Upper lobe of left lung (tissue), 4 donors: Measurements from ENCODE around the gene NWD2.

ENCODE experiments used
- EP300 ChIP-seq, 4 donors: sonication (generic); formaldehyde crosslinking; IDR thresholded peaks; one replicate each; pipeline ENCODE4 v1.5.1; 2017; ENCODE audit warnings: antibody characterized with exemption in 4 of 4, control low read depth in 2 of 4
- POLR2A ChIP-seq, 4 donors: fragments of 450-650 bp; IDR thresholded peaks; one replicate each; pipeline ENCODE4 v1.5.1; 2016 to 2017; ENCODE audit warnings: antibody characterized with exemption in 4 of 4, mild to moderate bottlenecking in 2 of 4
- TF ChIP-seq, protein P1 (sequence below), 6 experiments: fragments of 450-650 bp in 4 of 6; fragments of 200-600 bp in 2 of 6; sonication (generic) in 2 of 6; IDR thresholded peaks; one replicate each; pipeline ENCODE4 v1.5.1; 2016 to 2019; ENCODE audit warnings: antibody characterized with exemption in 6 of 6

DNA sequence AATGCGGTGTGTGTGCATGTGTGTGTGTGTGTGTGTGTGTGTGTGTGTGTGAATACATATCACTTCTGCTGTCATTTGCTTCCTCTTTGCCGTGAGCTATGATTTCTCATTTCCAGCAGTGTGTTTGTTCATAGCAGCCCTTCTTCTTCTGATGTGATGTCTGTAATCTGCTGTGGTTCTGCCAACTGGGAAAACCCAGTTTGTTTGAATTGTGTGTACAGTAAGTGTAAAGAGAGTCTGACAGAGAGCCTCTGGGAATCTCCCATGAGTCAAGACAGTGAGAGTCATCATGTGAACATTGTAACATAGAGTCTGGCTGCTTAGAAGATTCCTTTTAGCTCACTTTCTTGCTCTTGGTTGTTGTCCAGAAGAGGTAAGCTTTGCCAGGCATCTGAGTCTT is 8.4 kb upstream of the NWD2 start:
- TF ChIP-seq, protein P1, sequence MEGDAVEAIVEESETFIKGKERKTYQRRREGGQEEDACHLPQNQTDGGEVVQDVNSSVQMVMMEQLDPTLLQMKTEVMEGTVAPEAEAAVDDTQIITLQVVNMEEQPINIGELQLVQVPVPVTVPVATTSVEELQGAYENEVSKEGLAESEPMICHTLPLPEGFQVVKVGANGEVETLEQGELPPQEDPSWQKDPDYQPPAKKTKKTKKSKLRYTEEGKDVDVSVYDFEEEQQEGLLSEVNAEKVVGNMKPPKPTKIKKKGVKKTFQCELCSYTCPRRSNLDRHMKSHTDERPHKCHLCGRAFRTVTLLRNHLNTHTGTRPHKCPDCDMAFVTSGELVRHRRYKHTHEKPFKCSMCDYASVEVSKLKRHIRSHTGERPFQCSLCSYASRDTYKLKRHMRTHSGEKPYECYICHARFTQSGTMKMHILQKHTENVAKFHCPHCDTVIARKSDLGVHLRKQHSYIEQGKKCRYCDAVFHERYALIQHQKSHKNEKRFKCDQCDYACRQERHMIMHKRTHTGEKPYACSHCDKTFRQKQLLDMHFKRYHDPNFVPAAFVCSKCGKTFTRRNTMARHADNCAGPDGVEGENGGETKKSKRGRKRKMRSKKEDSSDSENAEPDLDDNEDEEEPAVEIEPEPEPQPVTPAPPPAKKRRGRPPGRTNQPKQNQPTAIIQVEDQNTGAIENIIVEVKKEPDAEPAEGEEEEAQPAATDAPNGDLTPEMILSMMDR (IDR thresholded peaks at IDR 0.05), result no peak
- no peak for TF ChIP-seq POLR2A (IDR thresholded peaks at IDR 0.05)
- TF ChIP-seq EP300 (IDR thresholded peaks at IDR 0.05), result no peak
